Endothelial cell of umbilical vein (primary cell): ENCODE measurements around the gene DCAF12. TPM values are rescaled to one million over a fixed set of nuclear protein-coding genes. Genes with fewer than 3 reads are reported as not detected.

Experiments used
- BruUV-seq: library from RNA; stranded (reverse); fragments of 400-500 nt; replicated peaks from 2 replicates; lab custom pipeline; 2021; lab: Mats Ljungman, UMichigan
- CTCF ChIA-PET: fragments of 300-600, 350-600 bp; sonication (Branson Sonifier 250); formaldehyde crosslinking; loops from one replicate; lab custom pipeline; 2021; ENCODE audit warnings: antibody characterized with exemption, inconsistent platforms; lab: Charles Lee
- POLR2A ChIA-PET: fragments of 300-600, 350-600 bp; sonication (Branson Sonifier 250); formaldehyde crosslinking; loops from one replicate; lab custom pipeline; 2021; ENCODE audit warnings: antibody characterized with exemption, inconsistent platforms; lab: Charles Lee
- DNase-seq: peaks from one replicate; pipeline ENCODE4 v3.0.0-alpha.2; 2011; ENCODE audit warnings: low read depth, low spot score
- FAIRE-seq: peaks from 2 replicates; lab custom pipeline; 2011; peaks lifted over from hg19 to GRCh38; lab: Jason Lieb, UNC
- H2AFZ ChIP-seq: 2 replicates; pipeline ENCODE4 v1.6.0; 2012; ENCODE audit warnings: low read depth, low read length, control low read depth, inconsistent platforms
- H3K27ac ChIP-seq: 2 replicates; pipeline ENCODE4 v1.5.1; 2011; ENCODE audit warnings: low read depth, mild to moderate bottlenecking, control low read depth, low read length, moderate library complexity; ENCODE audit not compliant: insufficient read depth
- H3K27me3 ChIP-seq, 2 experiments: 2 replicates each; pipeline versions ENCODE4 v1.6.0 to v1.6.1; 2011; ENCODE audit warnings: low read length in 2 of 2, mixed read lengths in 1 of 2; ENCODE audit not compliant: control insufficient read depth in 2 of 2, insufficient read depth in 2 of 2
- H3K36me3 ChIP-seq, 2 experiments: 2 replicates in 1 of 2; 3 replicates in 1 of 2; pipeline ENCODE4 v1.5.1; 2011; ENCODE audit warnings: low read length in 2 of 2, mild to moderate bottlenecking in 1 of 2, moderate library complexity in 1 of 2; ENCODE audit not compliant: control insufficient read depth in 2 of 2, insufficient read depth in 2 of 2; ENCODE audit errors: extremely low read depth in 1 of 2
- H3K4me1 ChIP-seq: 3 replicates; pipeline ENCODE4 v1.5.1; 2011; ENCODE audit warnings: mild to moderate bottlenecking, low read length; ENCODE audit not compliant: control insufficient read depth, insufficient read depth; ENCODE audit errors: extremely low read depth
- H3K4me2 ChIP-seq: 2 replicates; pipeline ENCODE4 v1.6.1; 2011; ENCODE audit warnings: low read length, control low read depth, mixed read lengths; ENCODE audit not compliant: insufficient read depth
- H3K4me3 ChIP-seq, 3 experiments: fragments of 200-600 bp in 1 of 3; sonication (generic), shearing (Covaris generic) in 1 of 3; replicated peaks in 1 of 3; 2 replicates each; pipeline ENCODE4 v1.5.1; 2011 to 2016; ENCODE audit warnings: control low read depth in 3 of 3, low read length in 3 of 3, mild to moderate bottlenecking in 2 of 3, inconsistent platforms in 1 of 3, low read depth in 1 of 3, moderate library complexity in 1 of 3; ENCODE audit not compliant: insufficient read depth in 1 of 3
- H3K79me2 ChIP-seq: 2 replicates; pipeline ENCODE4 v1.6.0; 2012; ENCODE audit warnings: low read length, inconsistent platforms; ENCODE audit not compliant: control insufficient read depth, insufficient read depth
- H3K9ac ChIP-seq: replicated peaks from 2 replicates; pipeline ENCODE3; 2011; ENCODE audit warnings: low read length, control low read depth; ENCODE audit not compliant: insufficient read depth; ENCODE audit errors: extremely low read depth
- H3K9me1 ChIP-seq: replicated peaks from 3 replicates; pipeline ENCODE4 v1.6.0; 2011; ENCODE audit warnings: mild to moderate bottlenecking, low read length; ENCODE audit not compliant: control insufficient read depth, insufficient read depth; ENCODE audit errors: extremely low read depth
- H3K9me3 ChIP-seq: replicated peaks from 2 replicates; pipeline ENCODE4 v1.5.1; 2012; ENCODE audit warnings: low read length, inconsistent platforms; ENCODE audit not compliant: control insufficient read depth, insufficient read depth
- H4K20me1 ChIP-seq: replicated peaks from 2 replicates; pipeline ENCODE3; 2011; ENCODE audit warnings: mild to moderate bottlenecking, low read length; ENCODE audit not compliant: control insufficient read depth, insufficient read depth; ENCODE audit errors: extremely low read depth
- GATA2 ChIP-seq: IDR thresholded peaks from 2 replicates; pipeline ENCODE4 v1.7.0; 2011; ENCODE audit warnings: low read depth, mild to moderate bottlenecking, moderate library complexity, mixed read lengths, low read length; ENCODE audit not compliant: insufficient read length, insufficient read depth
- MYC ChIP-seq: IDR thresholded peaks from one replicate; pipeline ENCODE4 v1.6.1; 2011; ENCODE audit warnings: mild to moderate bottlenecking, low read depth, low read length
- dilution Hi-C: fragments of 300-500 bp; cut with MboI; formaldehyde crosslinking; loops from one replicate; pipeline ENCODE4 v1.15.0; 2019; ENCODE audit warnings: low sequenced_read_pairs; ENCODE audit not compliant: extremely low pct_ligation_motif_present
- intact Hi-C: fragments of 100-400 bp; cut with micrococcal nuclease; formaldehyde crosslinking; loops from one replicate; pipeline ENCODE4 v1.10.0; 2022
- polyA plus RNA-seq, 4 experiments: library from polyadenylated mRNA; depleted of rRNA in 3 of 4; stranded (reverse) in 3 of 4; unstranded in 1 of 4; fragments of >200 nt; gene quantifications; 2 replicates each; pipeline versions ENCODE4 v1.2.1 to v1.2.3, GENCODE V29; 2011 to 2012; ENCODE audit warnings: missing spikeins in 1 of 4
- total RNA-seq: library from RNA; stranded (reverse); gene quantifications from 2 replicates; pipeline ENCODE4 v1.2.3, GENCODE V29; 2021
- TF ChIP-seq, protein P1 (sequence below), 2 donors: IDR thresholded peaks; 1 replicate in 1 of 2; 2 replicates in 1 of 2; pipeline ENCODE4 v1.5.1; 2011; ENCODE audit warnings: low read length in 2 of 2, mild to moderate bottlenecking in 2 of 2, moderate library complexity in 2 of 2, control low read depth in 1 of 2, inconsistent platforms in 1 of 2, low read depth in 1 of 2; ENCODE audit not compliant: insufficient read depth in 1 of 2; ENCODE audit errors: extremely low read depth in 1 of 2

DCAF12 gene
- total and polyA plus RNA-seq, 2 donors (not counting 3 experiments of a cell fraction or from before 2014, with no cell fraction given), result 26.2 to 28.4 TPM

DNA sequence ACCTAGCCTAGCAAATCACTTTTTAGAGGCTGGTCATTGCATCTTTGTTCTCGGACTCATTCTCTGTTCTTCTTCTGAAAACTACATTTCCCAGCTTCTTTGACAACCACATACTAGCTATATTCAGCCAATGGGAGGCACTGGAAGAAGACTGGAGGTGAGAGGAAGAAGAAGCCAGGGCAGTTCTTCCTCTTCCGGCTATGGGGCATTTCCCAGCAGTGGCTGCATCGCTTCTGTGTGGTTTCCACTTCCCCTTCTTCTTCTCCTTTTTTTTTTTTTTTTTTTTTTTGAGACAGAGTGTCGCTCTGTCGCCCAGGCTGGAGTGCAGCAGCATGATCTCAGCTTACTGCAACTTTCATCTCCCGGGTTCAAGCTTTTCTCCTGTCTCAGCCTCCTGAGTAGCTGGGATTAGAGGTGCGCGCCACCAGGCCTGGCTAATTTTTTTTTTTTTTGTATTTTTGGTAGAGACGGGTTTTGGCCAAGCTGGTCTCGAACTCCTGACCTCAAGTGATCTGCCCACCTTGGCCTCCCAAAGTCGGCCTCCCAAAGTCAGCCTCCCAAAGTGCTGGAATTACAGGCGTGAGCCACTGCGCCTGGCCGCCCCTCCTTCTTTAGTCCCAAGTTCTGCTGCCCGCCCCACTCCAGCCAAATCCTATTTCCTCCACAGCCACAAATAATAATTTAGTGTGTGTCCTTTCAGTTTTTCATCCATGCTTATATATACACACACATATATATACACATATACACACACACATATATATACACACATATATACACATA, 45.4 kb upstream of the DCAF12 start:
- Histone ChIP-seq H2AFZ (no peak overlapping the region), H3K4me2 (no peak overlapping the region), H3K9ac (no peak overlapping the region), H3K27me3 (no peaks in the 10 kb centered on the region), H3K9me1 (no peaks in the 10 kb centered on the region), H3K4me3 (no peak overlapping the region), H3K9me3 (no peaks in the 10 kb centered on the region), H4K20me1 (no peaks in the 10 kb centered on the region), H3K36me3 (no peaks in the 10 kb centered on the region), H3K79me2 (no peaks in the 10 kb centered on the region), H3K4me1 (no peaks in the 10 kb centered on the region), H3K27ac (no peak overlapping the region)
- intact Hi-C loops, result no loop called here
- no peak for DNase-seq
- TF ChIP-seq MYC (no peak), GATA2 (no peak)
- TF ChIP-seq, protein P1, sequence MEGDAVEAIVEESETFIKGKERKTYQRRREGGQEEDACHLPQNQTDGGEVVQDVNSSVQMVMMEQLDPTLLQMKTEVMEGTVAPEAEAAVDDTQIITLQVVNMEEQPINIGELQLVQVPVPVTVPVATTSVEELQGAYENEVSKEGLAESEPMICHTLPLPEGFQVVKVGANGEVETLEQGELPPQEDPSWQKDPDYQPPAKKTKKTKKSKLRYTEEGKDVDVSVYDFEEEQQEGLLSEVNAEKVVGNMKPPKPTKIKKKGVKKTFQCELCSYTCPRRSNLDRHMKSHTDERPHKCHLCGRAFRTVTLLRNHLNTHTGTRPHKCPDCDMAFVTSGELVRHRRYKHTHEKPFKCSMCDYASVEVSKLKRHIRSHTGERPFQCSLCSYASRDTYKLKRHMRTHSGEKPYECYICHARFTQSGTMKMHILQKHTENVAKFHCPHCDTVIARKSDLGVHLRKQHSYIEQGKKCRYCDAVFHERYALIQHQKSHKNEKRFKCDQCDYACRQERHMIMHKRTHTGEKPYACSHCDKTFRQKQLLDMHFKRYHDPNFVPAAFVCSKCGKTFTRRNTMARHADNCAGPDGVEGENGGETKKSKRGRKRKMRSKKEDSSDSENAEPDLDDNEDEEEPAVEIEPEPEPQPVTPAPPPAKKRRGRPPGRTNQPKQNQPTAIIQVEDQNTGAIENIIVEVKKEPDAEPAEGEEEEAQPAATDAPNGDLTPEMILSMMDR (IDR thresholded peaks at IDR 0.05; ENCODE audit: extremely low read depth in 1 of 2, insufficient read depth in 1 of 2, low read depth in 1 of 2, low read length in 2 of 2), result no peak
- POLR2A ChIA-PET, result no interaction called here
- dilution Hi-C loops, result no loop called here
- CTCF ChIA-PET, result interaction anchor here (1.5 to 1.9 kb wide), 3 partner anchors 20 to 38 kb away, joined by 3 to 5 read pairs (median 3); no protein-coding TSS in a partner anchor
- no peak for FAIRE-seq
- no TSS peak for BruUV-seq
